ENCODE results near the gene DHRS4. TPM values are rescaled to one million over a fixed set of nuclear protein-coding genes. Genes with fewer than 3 reads are reported as not detected.

DHRS4 gene
- total RNA-seq = 26.9 TPM
- long read RNA-seq, transcript DHRS4-201 (8 exons, 1,443 nt) = major isoform, 17 of 40 reads
- long read RNA-seq, transcript DHRS4-203 (5 exons, 727 nt) = minor isoform, 15 of 40 reads
- long read RNA-seq, partial matches to known transcripts = 1 of 40 reads
- long read RNA-seq, other reads (novel, unspliced or antisense) = 7 of 40 reads

- intact Hi-C loops (cut with micrococcal nuclease) = no loop called here
- ATAC-seq (peak; percentile 98), DNase-seq (peak; percentile 87)
Measured at GRCh38 chr14:23953464-23954278, at the start of gene DHRS4. TSS of gene DHRS4 (plus strand) at chr14:23953770. CDS start at chr14:23953789, 19 bp downstream.

- DNase-seq = peak; percentile 30
- peak; percentile 50 for ATAC-seq
- intact Hi-C loops (cut with micrococcal nuclease) = no loop called here
Measured at GRCh38 chr14:23910101-23910875, 43.3 kb upstream of the DHRS4 start.

GRCh38 chr14:23910876-23911210, 42.7 kb upstream of the DHRS4 start:
- ATAC-seq (no peak), DNase-seq (no peak)
- intact Hi-C loops (cut with micrococcal nuclease) = no loop called here

- intact Hi-C loops (cut with micrococcal nuclease) = no loop called here
- DNase-seq = no peak
- no peak for ATAC-seq
Measured at GRCh38 chr14:23915559-23915958, 38.0 kb upstream of the DHRS4 start.

- DNase-seq (no peak), ATAC-seq (peak; percentile 84)
- intact Hi-C loops (cut with micrococcal nuclease) = no loop called here
Measured at GRCh38 chr14:23916004-23916403, 37.6 kb upstream of the DHRS4 start.

- peak; percentile 55 for ATAC-seq
- intact Hi-C loops (cut with micrococcal nuclease) = no loop called here
- no peak for DNase-seq
Measured at GRCh38 chr14:23916446-23916845, 37.1 kb upstream of the DHRS4 start.

GRCh38 chr14:23922545-23922944, 31.0 kb upstream of the DHRS4 start:
- intact Hi-C loops (cut with micrococcal nuclease) = no loop called here
- DNase-seq = no peak
- ATAC-seq = no peak

- DNase-seq (no peak), ATAC-seq (no peak)
- intact Hi-C loops (cut with micrococcal nuclease) = no loop called here
Measured at GRCh38 chr14:23925523-23926075, 28.0 kb upstream of the DHRS4 start.

- no peak for DNase-seq
- intact Hi-C loops (cut with micrococcal nuclease) = no loop called here
- no peak for ATAC-seq
Measured at GRCh38 chr14:23926543-23926942, 27.0 kb upstream of the DHRS4 start.

GRCh38 chr14:23929136-23929535, 24.4 kb upstream of the DHRS4 start:
- ATAC-seq (no peak), DNase-seq (no peak)
- intact Hi-C loops (cut with micrococcal nuclease) = no loop called here

GRCh38 chr14:23929822-23930294, 23.7 kb upstream of the DHRS4 start:
- DNase-seq (peak; percentile 73), ATAC-seq (peak; percentile 90)
- intact Hi-C loops (cut with micrococcal nuclease) = loop anchor here (10.0 kb wide), 1 partner anchor 295 kb away; the partner anchor contains the start of gene DHRS2

GRCh38 chr14:23930742-23931141, 22.8 kb upstream of the DHRS4 start:
- intact Hi-C loops (cut with micrococcal nuclease) = loop anchor here (10.0 kb wide), 1 partner anchor 296 kb away; the partner anchor contains the start of gene DHRS2
- no peak for DNase-seq
- peak; percentile 70 for ATAC-seq

GRCh38 chr14:23931721-23932289, 21.8 kb upstream of the DHRS4 start:
- no peak for ATAC-seq
- no peak for DNase-seq
- intact Hi-C loops (cut with micrococcal nuclease) = loop anchor here (10.0 kb wide), 1 partner anchor 297 kb away; the partner anchor contains the start of gene DHRS2

GRCh38 chr14:23932639-23933038, 20.9 kb upstream of the DHRS4 start:
- intact Hi-C loops (cut with micrococcal nuclease) = loop anchor here (10.0 kb wide), 1 partner anchor 298 kb away; the partner anchor contains the start of gene DHRS2
- ATAC-seq = no peak

GRCh38 chr14:23933108-23933741, 20.3 kb upstream of the DHRS4 start:
- intact Hi-C loops (cut with micrococcal nuclease) = loop anchor here (10.0 kb wide), 1 partner anchor 298 kb away; the partner anchor contains the start of gene DHRS2
- ATAC-seq (no peak), DNase-seq (no peak)

More at GRCh38 chr14:23932639-23933038, 20.9 kb upstream of the DHRS4 start:
- no peak for DNase-seq

GRCh38 chr14:23933742-23934128, 19.8 kb upstream of the DHRS4 start:
- intact Hi-C loops (cut with micrococcal nuclease) = loop anchor here (10.0 kb wide), 1 partner anchor 299 kb away; the partner anchor contains the start of gene DHRS2
- DNase-seq = no peak
- ATAC-seq = no peak

GRCh38 chr14:23935158-23935557, 18.4 kb upstream of the DHRS4 start:
- intact Hi-C loops (cut with micrococcal nuclease) = loop anchor here (10.0 kb wide), 1 partner anchor 300 kb away; the partner anchor contains the start of gene DHRS2

GRCh38 chr14:23936084-23936829, 17.3 kb upstream of the DHRS4 start:
- intact Hi-C loops (cut with micrococcal nuclease) = loop anchor here (10.0 kb wide), 1 partner anchor 301 kb away; the partner anchor contains the start of gene DHRS2
- DNase-seq (no peak), ATAC-seq (no peak)

More at GRCh38 chr14:23935158-23935557, 18.4 kb upstream of the DHRS4 start:
- ATAC-seq (no peak), DNase-seq (no peak)

Measured in left ventricle myocardium superior (tissue), 1 donor.